Gastrocnemius medialis (tissue), 4 donors: ENCODE results near the gene EHD1.

Experiments used
- POLR2A ChIP-seq, 2 donors: fragments of 450-650 bp; IDR thresholded peaks; one replicate each; pipeline ENCODE4 v1.6.1; 2017; ENCODE audit warnings: antibody characterized with exemption in 2 of 2, mild to moderate bottlenecking in 2 of 2, moderate library complexity in 2 of 2
- TF ChIP-seq, protein P1 (sequence below), 5 experiments: fragments of 450-650 bp in 3 of 5; fragments of 200-600 bp in 2 of 5; sonication (generic) in 2 of 5; IDR thresholded peaks in 4 of 5; conservative IDR thresholded peaks in 1 of 5; 1 replicate in 4 of 5; 2 replicates in 1 of 5; pipeline ENCODE4 v1.5.1; 2016 to 2019; ENCODE audit warnings: antibody characterized with exemption in 5 of 5, mild to moderate bottlenecking in 3 of 5, moderate library complexity in 3 of 5

DNA sequence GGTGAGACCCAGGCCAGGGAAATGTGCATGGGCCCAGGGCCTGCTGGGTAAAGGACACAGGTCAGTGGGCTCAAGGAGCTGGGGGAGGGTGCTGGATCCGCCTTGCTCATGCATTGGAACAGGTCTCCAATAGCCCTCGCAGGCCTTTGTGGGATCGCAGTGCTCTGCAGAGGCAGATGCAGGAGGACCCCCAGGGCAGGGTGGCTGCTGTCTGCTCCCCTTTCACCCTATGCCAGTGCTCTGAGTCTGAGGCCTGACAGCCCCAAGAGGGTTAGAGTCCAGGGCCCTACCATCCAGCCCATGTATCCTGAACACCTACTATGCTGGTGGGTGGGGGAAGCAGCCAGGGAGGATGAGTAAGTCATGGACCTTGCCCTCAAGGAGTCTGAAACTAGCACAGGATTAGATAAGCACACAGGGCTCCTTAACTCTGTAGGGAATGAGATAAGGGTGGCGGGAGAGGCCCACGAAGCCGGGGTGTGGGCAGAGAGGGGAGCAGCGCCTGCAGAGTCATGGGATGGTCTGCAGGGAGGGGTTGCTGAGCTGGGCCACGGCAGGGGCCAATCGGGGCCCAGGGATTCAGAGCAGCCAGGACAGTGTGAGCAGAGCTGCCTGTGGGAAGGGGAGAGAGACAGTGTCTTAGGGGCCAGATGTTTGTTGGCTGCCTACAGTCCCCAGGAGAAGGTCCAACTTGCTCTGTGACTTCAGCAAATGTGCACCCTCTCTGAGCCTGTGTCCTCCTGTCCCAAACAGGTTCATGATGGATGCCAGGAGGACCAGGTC is 10.5 kb upstream of the EHD1 start:
- TF ChIP-seq POLR2A (IDR thresholded peaks at IDR 0.05): no peak
- TF ChIP-seq, protein P1, sequence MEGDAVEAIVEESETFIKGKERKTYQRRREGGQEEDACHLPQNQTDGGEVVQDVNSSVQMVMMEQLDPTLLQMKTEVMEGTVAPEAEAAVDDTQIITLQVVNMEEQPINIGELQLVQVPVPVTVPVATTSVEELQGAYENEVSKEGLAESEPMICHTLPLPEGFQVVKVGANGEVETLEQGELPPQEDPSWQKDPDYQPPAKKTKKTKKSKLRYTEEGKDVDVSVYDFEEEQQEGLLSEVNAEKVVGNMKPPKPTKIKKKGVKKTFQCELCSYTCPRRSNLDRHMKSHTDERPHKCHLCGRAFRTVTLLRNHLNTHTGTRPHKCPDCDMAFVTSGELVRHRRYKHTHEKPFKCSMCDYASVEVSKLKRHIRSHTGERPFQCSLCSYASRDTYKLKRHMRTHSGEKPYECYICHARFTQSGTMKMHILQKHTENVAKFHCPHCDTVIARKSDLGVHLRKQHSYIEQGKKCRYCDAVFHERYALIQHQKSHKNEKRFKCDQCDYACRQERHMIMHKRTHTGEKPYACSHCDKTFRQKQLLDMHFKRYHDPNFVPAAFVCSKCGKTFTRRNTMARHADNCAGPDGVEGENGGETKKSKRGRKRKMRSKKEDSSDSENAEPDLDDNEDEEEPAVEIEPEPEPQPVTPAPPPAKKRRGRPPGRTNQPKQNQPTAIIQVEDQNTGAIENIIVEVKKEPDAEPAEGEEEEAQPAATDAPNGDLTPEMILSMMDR (IDR thresholded peaks at IDR 0.05 in 4 of 5, conservative IDR thresholded peaks at IDR 0.05 in 1 of 5): no peak
